Right lobe of liver (tissue), 4 donors: Measurements from ENCODE around the gene EIF4EBP3.

Experiments
- CTCF ChIP-seq, 4 donors: fragments of 200-600 bp in 3 of 4; fragments of 450-650 bp in 1 of 4; IDR thresholded peaks; one replicate each; pipeline versions ENCODE4 v1.5.1 to v1.8.0; 2016 to 2022; ENCODE audit warnings: antibody characterized with exemption in 4 of 4, mild to moderate bottlenecking in 2 of 4
- POLR2A ChIP-seq: fragments of 450-650 bp; IDR thresholded peaks from one replicate; pipeline ENCODE4 v1.6.1; 2017; ENCODE audit warnings: antibody characterized with exemption, mild to moderate bottlenecking
- donor health status: DM: no; HTN: no; CAD: no.
- donor health status: DM: no; HTN: no; CAD: no.
- donor health status: DM: no; HTN: yes; CAD: no.

GRCh38 chr5:140549237-140550144 lies 2.0 kb downstream of the EIF4EBP3 start:
- TF ChIP-seq CTCF (IDR thresholded peaks at IDR 0.05) (no peak), POLR2A (no peak)
